Glutamatergic neuron (in vitro differentiated cells): ENCODE results near the gene RTL10. TPM values are rescaled to one million over a fixed set of nuclear protein-coding genes. Genes with fewer than 3 reads are reported as not detected.

Experiments
- DNase-seq: peaks from one replicate; pipeline ENCODE4 v3.0.0; 2022
- H3K27ac Mint-ChIP-seq: one replicate; pipeline ENCODE4 v1.8.0; 2020; ENCODE audit warnings: mild to moderate bottlenecking, mixed read lengths, inconsistent platforms; ENCODE audit not compliant: unreplicated experiment
- H3K27me3 Mint-ChIP-seq: one replicate; pipeline ENCODE4 v1.8.0; 2020; ENCODE audit warnings: mild to moderate bottlenecking, moderate library complexity, mixed read lengths, inconsistent platforms; ENCODE audit not compliant: unreplicated experiment
- H3K36me3 Mint-ChIP-seq: one replicate; pipeline ENCODE4 v1.8.0; 2020; ENCODE audit warnings: mild to moderate bottlenecking, mixed read lengths, inconsistent platforms; ENCODE audit not compliant: unreplicated experiment
- H3K4me1 Mint-ChIP-seq: one replicate; pipeline ENCODE4 v1.8.0; 2020; ENCODE audit warnings: mild to moderate bottlenecking, low read depth, mixed read lengths, inconsistent platforms; ENCODE audit not compliant: unreplicated experiment
- H3K4me3 Mint-ChIP-seq: one replicate; pipeline ENCODE4 v1.8.0; 2020; ENCODE audit warnings: mild to moderate bottlenecking, mixed read lengths, inconsistent platforms; ENCODE audit not compliant: unreplicated experiment
- H3K9me3 Mint-ChIP-seq: one replicate; pipeline ENCODE4 v1.8.0; 2020; ENCODE audit warnings: mild to moderate bottlenecking, moderate library complexity, mixed read lengths, inconsistent platforms; ENCODE audit not compliant: unreplicated experiment
- long read RNA-seq: library from polyadenylated mRNA; unstranded; transcript quantifications from one replicate; pipeline ENCODE4 v2.0.0, GENCODE V29; 2020; ENCODE audit not compliant: unreplicated experiment
- total RNA-seq: library from RNA; stranded (reverse); fragmentation: NEBNext Ultra II Directional; extraction: Animal tissue kit (Norgen Biotek cat#: 25700); gene quantifications from one replicate; pipeline ENCODE4 v1.2.1, GENCODE V29; 2021; ENCODE audit not compliant: unreplicated experiment
- TF ChIP-seq, protein P1 (sequence below): fragments of 200-600 bp; sonication (generic); IDR thresholded peaks from one replicate; pipeline ENCODE4 v1.5.0; 2021; ENCODE audit not compliant: partially characterized antibody, unreplicated experiment

RTL10 gene, protein sequence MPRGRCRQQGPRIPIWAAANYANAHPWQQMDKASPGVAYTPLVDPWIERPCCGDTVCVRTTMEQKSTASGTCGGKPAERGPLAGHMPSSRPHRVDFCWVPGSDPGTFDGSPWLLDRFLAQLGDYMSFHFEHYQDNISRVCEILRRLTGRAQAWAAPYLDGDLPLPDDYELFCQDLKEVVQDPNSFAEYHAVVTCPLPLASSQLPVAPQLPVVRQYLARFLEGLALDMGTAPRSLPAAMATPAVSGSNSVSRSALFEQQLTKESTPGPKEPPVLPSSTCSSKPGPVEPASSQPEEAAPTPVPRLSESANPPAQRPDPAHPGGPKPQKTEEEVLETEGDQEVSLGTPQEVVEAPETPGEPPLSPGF
- 12.1 TPM for total RNA-seq
- long read RNA-seq, full-length matches to known transcripts: 3 of 9 reads
- long read RNA-seq, partial matches to known transcripts: 0 of 9 reads
- long read RNA-seq, other reads (novel, unspliced or antisense): 6 of 9 reads

DNA sequence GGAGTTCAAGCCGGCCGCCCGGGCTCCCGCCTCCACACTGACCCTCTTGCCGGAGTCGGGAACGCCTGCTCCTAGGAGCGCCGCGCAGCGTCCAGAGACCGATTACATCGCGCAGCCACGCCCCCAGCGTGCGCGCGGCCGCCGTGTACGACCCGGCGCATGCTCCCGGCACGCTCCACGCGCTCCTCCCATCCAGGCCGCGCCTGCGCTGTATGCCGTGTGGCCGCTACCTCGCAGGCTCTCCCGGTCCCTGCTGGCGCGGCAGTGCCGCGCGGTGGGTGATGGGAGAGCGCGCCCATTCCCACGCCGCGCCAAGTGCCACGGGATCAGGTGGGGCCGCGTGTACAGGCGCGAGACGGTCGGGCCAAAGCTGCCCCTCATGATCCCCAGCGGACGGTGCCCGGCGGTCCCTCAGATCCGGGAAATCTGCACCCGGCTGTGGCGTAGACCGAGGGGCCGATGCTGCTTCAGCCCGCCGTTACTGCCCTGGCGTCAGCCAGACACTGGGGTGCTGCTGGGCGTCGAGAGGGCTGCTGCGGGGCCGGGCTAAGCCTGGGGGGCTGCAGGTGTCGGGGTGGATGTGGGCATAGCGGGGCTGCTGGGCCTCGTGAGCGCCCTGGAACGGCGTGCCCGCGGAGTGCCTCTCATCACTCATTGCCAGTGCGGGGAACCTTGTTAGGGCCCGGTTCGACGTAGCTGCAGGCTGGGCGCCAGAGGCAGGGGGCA, at the start of gene RTL10, which contains the start of gene GNB1L:
TSS of gene RTL10 (minus strand) at position 97 of the 726 bp plus-strand sequence. CDS start 2,613 bp downstream, outside the sequence.
TSS of gene GNB1L (minus strand) at position 97 of the 726 bp plus-strand sequence. CDS start 33,519 bp downstream, outside the sequence.
- H3K27me3 Mint-ChIP-seq: peaks cover 13% of the 10 kb centered on the region
- H3K4me3 Mint-ChIP-seq: peak within 1 kb of the TSS; percentile 93

DNA sequence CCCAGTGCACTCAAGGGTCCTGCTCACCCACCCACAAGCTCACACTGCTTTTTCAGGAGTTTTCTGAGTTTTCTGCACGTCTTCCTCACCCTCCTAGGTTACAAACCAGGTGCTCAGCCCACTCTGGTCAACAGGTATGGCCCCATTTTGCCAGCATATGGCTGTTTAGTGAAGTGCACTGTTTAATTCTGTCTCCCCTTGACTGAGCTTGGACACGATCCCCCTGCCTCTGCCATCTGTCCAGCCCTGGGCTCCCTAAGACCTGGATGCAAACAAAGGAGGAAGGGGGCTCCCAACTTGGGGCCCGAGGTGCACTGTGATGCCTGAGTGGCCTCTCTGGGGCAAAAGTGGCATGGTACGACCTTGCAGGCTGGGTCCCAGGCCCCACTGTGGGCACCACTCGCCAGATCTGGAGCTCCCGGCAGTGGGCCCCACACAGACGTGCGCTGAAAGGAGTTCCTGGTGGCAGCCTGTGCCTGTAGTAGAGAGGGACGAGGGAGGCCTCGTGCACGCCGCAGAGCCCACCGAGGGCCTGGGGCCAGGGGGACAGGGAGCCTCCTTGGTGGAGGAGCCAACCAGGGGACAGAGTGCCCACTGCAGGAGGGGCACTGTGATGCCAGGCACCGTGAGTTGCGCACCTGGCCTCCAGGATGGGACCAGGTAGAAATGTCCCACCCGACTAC, 49.6 kb upstream of the RTL10 start:
- TF ChIP-seq, protein P1, sequence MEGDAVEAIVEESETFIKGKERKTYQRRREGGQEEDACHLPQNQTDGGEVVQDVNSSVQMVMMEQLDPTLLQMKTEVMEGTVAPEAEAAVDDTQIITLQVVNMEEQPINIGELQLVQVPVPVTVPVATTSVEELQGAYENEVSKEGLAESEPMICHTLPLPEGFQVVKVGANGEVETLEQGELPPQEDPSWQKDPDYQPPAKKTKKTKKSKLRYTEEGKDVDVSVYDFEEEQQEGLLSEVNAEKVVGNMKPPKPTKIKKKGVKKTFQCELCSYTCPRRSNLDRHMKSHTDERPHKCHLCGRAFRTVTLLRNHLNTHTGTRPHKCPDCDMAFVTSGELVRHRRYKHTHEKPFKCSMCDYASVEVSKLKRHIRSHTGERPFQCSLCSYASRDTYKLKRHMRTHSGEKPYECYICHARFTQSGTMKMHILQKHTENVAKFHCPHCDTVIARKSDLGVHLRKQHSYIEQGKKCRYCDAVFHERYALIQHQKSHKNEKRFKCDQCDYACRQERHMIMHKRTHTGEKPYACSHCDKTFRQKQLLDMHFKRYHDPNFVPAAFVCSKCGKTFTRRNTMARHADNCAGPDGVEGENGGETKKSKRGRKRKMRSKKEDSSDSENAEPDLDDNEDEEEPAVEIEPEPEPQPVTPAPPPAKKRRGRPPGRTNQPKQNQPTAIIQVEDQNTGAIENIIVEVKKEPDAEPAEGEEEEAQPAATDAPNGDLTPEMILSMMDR: no peak
- DNase-seq: no peak
- no peaks in the 10 kb centered on the region for H3K36me3 Mint-ChIP-seq
- no peak overlapping the region for H3K4me3 Mint-ChIP-seq
- no peak overlapping the region for H3K27ac Mint-ChIP-seq
- H3K9me3 Mint-ChIP-seq: peaks cover 7% of the 10 kb centered on the region
- peaks cover 9% of the 10 kb centered on the region for H3K27me3 Mint-ChIP-seq
- peaks cover 25% of the 10 kb centered on the region for H3K4me1 Mint-ChIP-seq

More for the DNA sequence above, at the start of gene RTL10, which contains the start of gene GNB1L:
- TF ChIP-seq, protein P1: no peak
- Mint-ChIP-seq H3K36me3 (peaks cover 6% of the 10 kb centered on the region), H3K4me1 (peaks cover 17% of the 10 kb centered on the region), H3K9me3 (peaks cover 6% of the 10 kb centered on the region), H3K27ac (peak within 1 kb of the TSS; percentile 84)
- DNase-seq: peak; percentile 98

DNA sequence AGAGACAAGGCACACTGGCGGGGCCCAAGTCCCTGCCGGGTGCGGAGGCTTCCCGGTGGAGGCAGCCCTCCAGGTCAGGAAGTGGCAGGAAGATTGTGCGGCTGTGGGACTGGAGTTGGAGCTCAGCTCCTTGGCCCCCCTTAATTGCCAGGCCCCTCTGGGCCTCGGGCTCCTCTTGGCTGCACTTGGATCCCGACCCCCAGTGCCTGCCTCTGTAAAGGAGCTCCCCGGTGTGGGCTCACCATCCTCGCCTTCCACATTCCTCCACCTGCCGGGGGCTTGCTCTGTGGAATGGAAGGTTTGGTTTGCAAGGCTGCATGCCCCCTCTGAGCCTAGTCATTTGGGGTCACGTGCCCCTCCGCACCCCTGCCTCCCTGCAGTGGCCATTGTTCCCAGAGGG, 48.8 kb upstream of the RTL10 start:
- peaks cover 32% of the 10 kb centered on the region for H3K4me1 Mint-ChIP-seq
- no peak overlapping the region for H3K4me3 Mint-ChIP-seq
- H3K27me3 Mint-ChIP-seq: peaks cover 8% of the 10 kb centered on the region
- TF ChIP-seq, protein P1: no peak
- H3K27ac Mint-ChIP-seq: no peak overlapping the region
- no peak for DNase-seq
- peaks cover 7% of the 10 kb centered on the region for H3K9me3 Mint-ChIP-seq
- H3K36me3 Mint-ChIP-seq: no peaks in the 10 kb centered on the region

DNA sequence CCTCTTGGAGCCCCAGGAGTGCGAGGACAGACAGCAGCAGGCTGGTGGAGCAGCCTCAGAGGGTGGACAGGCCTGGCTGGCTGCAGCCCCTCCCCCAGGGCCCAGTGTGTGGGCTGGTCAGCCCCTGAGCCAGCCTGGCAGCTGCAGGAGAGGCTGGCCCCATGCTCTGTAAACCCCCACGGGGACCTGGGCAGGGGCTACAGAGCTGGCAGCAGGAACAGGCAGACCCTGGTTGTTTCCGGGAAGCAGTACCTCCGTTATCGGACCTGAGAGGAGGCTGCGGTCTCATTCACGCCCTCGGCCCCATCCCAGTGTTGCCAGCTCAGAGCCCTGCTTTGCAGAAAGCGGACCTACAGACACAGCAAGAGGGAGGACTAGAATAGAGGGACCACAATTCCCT, 48.4 kb upstream of the RTL10 start:
- H3K9me3 Mint-ChIP-seq: peaks cover 7% of the 10 kb centered on the region
- H3K27me3 Mint-ChIP-seq: peaks cover 5% of the 10 kb centered on the region
- no peak overlapping the region for H3K4me3 Mint-ChIP-seq
- H3K27ac Mint-ChIP-seq: peak overlapping the region; percentile 87
- TF ChIP-seq, protein P1: no peak
- no peaks in the 10 kb centered on the region for H3K36me3 Mint-ChIP-seq
- peaks cover 32% of the 10 kb centered on the region for H3K4me1 Mint-ChIP-seq
- peak; percentile 71 for DNase-seq
